HG03520 (cell line): ENCODE measurements around the gene SUGP1.

Experiments used
- ATAC-seq: cut with Tn5 transposase; IDR thresholded peaks from one replicate; pipeline ENCODE4 v1.9.1; 2021; ENCODE audit warnings: mild to moderate bottlenecking, moderate library complexity; ENCODE audit not compliant: unreplicated experiment

SUGP1 gene

DNA sequence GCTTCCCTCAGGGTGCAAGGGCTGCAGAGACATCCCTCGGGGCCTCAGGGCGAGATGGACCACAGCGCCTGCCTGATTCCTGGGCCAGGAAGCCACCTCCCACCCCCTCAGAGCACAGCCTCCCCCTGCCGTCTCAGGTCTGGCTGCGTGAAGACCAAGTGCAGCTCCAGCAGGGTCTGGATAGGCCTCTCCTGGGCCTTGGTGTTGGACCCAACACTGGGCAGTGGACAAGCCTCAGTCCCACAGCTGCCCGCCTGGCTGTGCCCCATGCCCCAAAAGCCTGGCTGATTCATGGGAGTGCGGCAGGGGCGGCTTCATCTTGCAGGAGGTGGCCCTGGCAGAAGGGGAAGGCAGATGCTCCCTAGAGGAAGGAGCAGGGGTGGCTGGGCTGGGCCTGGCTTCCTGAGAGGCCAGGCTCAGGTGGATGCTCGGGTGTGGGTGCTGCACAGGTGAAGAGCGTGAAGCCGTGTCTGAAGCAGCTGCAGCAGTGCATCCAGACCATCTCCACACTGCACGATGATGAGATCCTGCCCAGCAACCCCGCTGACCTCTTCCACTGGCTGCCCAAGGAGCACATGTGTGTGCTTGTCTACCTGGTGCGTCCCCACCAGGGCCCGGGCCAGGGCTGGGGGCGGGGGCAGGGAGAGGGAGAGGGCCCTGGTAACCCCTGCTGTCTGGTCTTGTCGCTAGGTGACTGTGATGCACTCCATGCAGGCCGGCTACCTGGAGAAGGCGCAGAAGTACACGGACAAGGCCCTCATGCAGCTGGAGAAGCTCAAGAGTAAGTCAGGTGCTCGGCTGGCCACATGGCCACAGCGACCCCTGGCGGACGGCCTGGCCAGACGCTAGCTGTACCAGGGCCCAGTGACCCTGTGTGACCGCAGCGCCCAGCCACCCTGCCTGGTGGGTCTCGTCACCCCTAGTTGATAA, 22.0 kb upstream of the SUGP1 start:
- no peak for ATAC-seq

DNA sequence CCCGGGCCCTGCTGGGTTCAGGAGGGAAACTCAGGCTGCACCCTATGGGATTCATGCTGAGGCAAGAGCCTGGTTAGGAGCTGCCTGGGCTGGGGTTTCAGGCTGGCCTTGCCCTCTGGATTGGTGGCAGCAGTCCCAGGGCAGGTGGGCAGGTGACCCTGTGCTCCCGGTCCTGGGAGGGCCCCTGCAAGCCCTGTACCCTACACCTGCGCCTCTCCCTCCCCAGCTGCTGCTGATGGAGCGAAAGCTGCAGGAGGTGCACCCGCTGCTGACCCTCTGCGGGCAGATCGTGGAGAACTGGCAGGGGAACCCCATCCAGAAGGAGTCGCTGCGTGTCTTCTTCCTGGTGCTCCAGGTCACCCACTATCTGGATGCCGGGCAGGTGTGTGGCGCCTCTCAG, 20.7 kb upstream of the SUGP1 start:
- ATAC-seq, result no peak

DNA sequence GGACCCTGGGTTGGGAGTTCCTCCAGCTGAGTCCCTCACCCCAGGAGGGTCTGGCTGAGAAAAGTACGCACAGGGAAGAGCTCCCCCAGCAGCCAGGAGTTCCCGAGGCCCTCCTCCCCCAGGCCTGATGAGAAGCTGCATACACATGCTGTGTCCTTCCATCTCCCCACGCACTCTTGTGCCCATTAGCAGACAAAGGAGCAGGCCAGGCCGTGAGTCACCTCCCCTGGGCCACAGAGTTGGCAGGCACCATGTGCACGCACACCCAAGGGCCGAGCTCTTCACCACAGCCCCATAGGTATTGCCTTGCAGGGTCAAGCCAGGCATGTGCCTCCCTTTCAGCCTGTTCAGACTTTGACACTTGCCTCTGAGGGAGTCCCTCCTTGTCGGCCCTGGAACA, 17.8 kb upstream of the SUGP1 start:
- ATAC-seq, result no peak

DNA sequence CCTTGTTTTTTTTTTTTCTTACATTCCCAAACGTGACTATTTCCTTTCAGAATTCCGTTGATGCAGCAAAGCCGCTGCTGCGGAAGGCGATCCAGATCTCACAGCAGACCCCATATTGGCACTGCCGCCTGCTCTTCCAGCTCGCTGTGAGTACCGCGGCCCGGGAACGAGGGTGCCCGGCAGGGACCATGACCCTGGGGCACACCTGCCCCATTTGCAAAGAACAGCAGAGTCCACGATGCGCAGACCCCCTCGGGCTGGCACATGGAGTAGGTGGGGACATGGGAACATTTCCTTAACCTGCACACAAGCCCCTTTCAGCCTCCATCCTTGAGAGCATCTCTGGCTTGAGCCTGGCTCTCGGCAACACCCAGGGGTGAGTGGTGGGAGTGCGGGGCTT, 16.8 kb upstream of the SUGP1 start:
- ATAC-seq, result no peak

DNA sequence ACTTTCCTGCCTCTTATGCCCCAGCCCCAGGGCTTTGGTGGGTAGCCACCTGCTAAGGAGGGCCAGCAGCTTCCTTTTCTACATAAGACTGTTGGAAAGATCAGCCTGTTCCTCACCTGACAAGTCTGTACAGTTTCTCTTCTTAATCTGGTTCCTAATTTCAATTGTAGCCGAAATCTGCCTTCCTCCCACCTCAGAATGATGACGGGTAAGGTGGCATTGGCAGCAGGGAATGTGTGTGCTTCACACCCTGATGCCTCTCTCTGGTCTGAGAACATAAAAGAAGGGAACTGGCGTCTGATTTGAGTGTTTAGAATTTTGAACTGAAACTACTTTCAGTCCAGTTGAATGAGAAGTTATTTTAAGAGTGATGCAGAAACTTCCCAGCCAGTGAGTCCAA, 16.3 kb upstream of the SUGP1 start:
- no peak for ATAC-seq

DNA sequence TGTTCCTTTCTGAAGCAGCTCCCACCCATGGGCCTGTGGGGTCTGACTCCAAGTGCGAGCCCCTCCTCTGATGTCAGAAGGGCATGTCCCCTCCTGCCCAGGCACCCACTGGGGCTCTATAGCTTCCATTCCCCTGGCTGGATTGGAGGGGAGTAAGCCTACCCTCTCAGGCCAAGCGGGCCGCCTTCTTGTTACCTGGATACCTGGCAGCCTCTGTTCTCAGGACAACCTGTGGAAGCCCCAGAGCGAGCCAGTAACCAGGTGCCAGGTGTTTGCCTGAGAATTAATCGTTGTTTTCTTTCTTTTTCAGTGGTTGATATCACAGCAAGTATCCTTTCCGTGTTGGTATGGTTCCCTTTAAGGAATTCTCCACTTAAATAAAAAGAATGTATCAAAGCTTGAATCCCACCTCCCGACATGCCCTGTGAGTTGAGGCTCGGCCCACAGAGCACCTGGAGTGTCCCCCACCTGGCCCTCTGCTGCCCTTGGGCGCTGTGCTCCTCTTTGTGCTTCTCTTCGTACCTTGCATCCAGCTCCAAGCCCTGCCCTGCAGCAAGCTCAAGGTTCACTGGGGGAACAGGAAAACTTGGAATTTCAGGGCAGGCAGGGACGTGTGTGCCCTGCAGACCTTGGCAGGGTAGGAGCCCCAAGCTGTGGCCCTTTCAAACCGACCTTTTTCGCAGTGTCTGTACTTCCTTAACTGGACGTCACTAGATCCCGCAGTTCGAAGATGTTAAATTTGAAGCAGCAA, 15.3 kb upstream of the SUGP1 start:
- no peak for ATAC-seq

DNA sequence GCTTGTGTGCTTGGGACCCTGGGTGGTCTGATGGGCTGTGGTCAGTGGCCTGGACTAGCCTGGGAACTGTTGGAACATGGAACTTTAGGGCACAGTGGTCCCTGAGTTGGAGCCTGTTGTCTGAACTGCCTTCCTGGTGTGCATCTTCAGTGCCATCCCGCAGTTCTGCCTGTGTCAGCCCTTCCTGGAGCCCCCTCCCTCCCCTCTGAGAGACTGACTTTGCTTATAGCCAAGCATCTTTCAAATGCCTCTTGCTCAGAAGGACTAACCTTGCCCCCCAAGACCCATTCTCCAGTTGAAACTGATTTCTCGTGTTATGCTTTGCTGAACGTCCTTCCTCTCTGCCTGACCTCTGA, 14.7 kb upstream of the SUGP1 start:
- ATAC-seq, result no peak

DNA sequence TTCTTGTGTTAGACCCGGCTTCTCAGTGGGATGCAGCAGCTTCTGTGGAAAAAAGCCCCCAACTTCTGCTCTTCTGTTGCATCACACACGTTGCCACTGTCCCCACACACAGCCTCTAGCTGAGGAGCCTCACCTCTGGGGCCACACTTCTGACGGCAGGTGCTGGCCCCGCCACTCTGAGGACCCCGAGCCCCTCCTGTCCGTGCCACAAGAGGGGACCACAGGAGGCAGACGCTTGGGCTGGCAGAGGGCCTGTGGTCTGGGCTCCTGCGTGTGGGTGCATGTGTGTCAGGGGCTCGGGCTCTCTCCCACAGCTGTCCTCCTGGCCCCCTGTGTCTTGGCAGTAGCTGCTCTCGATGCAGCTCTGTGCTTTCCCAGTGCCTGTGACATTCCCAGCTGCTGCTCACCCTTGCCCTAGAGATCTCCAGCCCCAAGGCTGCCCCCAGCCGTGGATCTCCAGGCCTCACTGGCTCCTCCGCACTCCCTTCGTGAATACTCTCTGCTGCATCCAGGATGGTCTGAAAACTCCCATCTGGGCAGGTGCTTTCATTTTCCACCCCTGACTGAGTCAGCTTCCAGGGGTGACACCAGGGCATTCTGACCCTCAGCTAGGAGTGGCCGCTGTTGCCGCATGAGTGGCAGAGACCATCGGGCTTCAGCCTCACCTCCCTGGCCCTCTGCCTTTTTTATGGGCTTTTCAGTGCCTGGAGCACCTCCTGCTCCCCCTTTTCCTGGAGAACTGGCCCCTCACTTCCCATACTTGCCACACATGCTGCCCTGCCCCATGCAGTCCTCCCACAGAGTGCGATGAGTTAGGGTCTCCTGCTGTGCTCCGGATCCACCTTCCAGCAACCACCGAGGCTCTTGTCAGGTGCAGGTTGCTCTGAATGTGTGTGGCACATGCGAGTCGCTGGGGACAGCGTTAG, 14.0 kb upstream of the SUGP1 start:
- ATAC-seq, result no peak

DNA sequence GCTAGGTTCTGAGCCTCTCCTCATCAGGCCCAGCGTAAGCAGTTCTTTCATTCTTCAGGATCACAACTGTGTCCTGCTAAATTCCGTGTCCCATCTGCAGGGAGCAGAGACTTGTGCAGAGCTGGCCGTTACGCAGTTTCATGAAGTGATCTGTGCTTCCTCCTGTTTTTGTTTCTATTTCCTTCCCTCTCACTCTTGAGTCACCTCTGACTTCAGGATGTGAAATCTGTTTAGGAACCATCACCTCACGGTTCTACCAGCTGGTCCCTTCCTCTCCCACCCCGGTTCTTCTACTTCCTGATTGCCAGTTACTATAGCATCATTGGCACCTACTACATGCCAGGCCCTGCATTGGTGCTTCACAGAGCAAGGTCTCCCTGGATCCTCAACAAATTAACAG, 8.8 kb upstream of the SUGP1 start:
- no peak for ATAC-seq

DNA sequence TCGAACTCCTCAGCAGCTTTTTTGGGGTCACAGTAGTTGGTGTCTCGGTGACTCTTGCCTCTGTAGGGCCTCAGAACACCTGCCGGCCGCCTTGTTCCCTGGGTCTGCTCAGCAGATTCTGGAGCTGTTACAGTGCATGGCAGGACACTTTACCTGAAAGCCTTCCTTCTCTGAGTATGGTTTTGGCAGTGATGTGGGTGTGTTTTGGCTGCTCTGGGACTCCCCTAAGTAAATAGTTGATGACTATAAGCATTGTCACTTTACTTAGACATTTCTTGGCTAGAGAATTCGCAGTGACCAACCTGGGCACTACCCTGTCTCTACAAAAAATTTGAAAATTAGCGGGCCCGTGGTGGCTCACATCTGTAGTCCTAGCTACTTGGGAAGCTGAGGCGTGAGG, 7.4 kb upstream of the SUGP1 start:
- ATAC-seq, result no peak

DNA sequence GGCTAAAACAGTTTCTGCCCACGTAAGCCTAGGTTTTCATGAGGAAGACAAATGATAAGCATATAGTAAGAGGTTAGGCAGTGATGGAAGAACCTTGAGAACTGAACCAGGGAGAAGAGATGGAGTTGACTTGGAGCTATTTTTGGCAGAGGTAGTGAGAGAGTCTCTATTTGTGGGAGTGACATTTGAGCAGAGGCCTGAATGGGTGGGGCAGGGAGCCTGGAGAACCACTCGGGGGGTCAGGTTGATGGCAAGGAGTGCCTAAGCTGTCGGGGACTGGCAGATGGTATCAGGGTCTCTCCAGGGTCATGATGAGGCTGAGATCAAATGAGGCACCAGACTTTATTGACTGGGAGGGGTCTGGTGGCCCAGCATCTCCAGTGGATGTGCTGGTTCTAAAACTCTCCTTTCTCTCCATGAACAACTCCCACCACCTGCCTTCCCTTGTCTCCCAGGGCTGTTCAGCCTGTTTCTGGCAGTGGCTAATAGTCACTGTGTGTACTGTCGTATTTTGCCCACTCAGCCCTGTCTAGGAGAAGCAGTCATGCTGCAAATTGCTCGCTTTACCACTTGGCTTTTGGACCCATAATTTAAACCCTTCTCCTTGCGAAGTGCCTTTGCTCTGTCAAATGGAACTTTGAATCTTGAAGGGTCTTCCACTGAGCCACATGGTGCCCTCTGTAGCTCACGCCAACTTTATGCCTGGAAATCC, 3.9 kb upstream of the SUGP1 start:
- ATAC-seq, result no peak

DNA sequence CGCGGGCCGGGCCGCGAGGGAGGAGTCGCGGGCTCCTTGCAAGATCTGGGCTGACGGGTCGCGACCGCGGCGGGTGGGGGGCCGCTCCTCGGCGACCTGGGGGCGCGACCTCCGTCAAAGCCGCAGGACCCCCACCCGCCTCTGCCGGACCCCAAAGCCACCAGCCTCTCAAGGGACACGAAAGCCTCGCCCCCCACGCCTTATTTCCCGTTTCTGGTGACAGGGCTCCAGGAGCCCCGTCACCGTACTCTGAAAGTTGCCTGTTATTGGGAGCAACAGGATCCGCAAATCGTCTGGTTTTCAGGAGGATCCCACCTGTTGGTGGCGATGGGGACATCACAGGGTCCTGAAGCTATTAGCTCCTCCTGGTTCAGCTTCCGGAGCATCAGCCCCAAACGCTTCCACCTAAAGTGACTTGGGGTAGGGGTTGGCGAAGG, 850 bp upstream of the SUGP1 start:
- ATAC-seq, result no peak

DNA sequence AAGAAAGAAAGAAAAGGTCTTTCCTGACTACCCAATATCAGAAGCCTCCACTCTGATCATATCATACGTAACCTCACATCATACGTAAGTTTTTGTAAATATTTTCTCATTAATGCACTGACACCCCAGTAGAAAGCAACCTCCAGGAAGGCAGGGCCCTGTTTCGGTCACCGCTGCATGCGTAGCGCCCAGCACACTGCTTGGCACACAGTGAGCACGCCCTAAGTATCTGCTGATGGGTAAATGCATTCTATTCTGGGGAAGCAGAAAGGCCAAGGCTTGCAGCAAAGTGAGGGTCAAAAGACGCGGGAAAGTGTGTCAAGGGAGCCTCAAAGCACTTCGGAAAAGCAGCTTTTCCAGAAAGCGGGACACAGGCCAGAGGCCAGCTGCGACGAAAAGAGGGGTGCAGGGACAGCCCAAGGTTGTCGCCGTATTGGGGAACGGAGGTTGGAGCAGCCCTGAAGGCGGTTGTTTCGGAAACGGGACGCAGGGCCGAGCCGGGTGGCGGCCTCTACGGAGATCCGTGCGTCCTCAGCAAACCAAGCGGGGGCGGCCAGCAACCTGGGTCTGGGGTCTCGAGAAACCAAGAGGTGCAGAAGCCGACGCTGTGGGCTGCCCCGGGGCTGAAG, 463 bp downstream of the SUGP1 start:
- no peak for ATAC-seq

DNA sequence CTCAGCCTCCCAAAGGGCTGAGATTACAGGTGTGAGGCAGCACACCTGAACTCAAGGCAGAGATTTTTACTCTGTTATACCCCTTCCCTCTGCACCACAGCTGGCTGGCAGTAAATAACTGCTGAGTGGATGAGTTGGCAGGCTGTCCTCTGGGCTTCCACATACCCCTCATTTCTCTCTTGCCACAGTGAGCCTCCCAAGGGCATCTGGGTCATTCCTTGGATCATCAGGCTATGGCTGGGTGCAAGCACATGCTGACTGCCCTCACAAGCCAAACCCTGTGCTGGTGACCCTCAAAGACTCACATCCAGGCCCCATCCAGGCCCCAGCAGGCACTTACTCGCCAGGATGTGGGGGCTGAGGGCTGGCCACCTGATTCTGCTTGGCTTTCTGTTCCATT, 4.2 kb downstream of the SUGP1 start:
- no peak for ATAC-seq

DNA sequence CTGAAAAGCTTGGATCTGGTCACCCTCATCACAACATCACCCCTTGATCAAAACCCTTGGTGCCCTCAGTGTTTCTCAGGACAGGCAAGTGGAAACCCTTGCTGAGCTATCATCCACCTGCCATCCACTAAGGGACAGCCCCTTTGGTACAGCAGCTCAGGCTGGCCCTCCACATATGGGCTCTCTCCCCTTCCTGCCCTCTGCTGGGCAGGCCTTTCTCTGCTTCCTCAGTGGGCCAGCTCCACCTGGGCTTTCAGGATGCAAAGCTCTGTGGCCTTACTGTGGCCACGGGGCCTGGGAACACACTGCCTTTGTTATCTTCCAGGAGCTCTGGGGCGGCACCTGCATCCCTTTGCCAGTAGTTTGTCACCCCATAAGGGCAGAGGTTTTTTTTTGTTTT, 4.9 kb downstream of the SUGP1 start:
- no peak for ATAC-seq

DNA sequence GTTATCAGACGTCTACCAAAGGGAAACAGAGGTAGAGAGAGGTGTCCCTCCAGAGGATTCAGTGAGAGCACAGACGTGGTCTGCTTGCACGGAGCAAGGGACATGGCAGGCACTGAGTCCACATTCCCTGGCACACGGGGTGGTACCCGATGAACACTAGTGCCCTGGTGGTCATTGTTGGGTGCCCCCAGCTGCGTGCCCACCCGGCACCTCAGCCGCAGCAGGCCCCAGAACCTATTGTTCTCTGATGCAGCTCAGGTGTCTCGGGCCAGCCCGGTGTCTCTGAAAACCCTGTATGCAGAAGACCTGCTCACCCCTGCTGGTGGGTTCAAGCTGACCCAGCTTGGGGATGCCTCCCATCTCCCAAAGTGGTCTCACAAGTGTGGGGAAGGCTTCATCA, 11.9 kb downstream of the SUGP1 start:
- no peak for ATAC-seq

DNA sequence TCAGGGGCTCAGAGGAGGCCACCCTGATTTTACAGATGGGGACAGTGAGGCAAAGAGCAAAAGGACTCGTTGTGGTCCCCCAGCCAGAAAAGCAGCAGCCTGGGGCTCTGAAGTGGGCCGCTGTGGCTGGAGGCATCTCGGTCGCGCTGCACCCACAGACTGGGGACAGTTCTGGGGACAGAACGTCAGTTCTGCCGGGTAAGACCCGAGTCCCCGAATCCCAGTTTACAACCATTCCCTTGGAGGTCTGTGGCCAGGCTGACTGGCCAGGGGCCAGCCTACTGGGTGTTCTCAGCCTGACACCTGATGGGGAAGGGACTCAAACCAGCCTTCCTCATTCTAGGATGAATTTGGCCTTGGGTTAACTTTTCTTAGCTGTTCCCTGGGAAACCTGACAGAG, 14.1 kb downstream of the SUGP1 start:
- no peak for ATAC-seq

DNA sequence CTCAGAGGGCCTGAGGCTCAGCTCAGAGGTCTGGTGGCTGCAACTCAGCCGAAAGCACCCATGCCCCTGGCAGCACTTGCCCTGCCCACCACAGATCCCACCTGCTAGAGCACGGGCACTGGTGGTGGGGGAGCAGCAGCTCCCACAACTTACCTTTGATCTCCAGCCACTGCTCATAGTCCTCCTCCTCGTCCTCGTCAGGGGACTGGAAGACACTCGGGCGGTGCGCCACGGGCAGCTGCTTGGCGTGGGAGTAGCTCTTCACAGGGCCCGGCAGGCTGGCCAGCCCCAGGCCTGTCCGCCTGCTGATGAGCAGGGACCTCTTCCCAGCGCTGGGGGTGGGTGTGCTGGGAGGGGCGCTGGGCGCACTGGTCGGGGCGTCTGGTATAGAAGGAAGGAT, 14.6 kb downstream of the SUGP1 start:
- no peak for ATAC-seq

DNA sequence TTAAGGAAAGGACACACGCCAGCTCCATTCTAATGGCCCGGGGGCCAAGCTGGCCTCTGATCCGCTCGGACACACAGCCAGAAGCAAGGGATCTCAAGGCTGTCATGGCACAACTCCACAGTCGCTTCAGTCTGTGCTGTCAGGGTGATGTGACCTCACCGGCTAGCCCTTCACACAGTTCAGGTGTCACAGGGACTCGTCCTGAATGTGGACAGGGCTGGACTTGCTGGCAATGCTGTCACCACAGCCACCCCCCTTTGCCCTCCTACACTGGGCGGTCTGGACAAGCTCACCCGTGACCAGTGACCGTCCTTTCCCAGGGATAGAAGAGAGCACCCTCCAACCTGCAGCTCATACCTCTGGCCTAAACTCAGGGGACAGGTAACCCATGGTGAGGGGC, 15.2 kb downstream of the SUGP1 start:
- ATAC-seq, result no peak
